Kidney glomerular epithelial cell (primary cell): ENCODE data around the gene PPP2R3B.
"Not testable (repeated sequence)": the region's sequence is repeated elsewhere in the genome, so short reads cannot be mapped to it uniquely, and the experiment has no call there.

Source experiments
- DNase-seq: peaks from one replicate; lab custom pipeline; 2025; lab: John Stamatoyannopoulos, UW

PPP2R3B gene, protein sequence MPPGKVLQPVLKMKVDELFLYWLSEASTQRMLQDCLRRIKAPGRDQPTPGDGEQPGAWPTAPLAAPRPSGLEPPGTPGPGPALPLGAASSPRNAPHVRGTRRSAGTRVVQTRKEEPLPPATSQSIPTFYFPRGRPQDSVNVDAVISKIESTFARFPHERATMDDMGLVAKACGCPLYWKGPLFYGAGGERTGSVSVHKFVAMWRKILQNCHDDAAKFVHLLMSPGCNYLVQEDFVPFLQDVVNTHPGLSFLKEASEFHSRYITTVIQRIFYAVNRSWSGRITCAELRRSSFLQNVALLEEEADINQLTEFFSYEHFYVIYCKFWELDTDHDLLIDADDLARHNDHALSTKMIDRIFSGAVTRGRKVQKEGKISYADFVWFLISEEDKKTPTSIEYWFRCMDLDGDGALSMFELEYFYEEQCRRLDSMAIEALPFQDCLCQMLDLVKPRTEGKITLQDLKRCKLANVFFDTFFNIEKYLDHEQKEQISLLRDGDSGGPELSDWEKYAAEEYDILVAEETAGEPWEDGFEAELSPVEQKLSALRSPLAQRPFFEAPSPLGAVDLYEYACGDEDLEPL

DNA sequence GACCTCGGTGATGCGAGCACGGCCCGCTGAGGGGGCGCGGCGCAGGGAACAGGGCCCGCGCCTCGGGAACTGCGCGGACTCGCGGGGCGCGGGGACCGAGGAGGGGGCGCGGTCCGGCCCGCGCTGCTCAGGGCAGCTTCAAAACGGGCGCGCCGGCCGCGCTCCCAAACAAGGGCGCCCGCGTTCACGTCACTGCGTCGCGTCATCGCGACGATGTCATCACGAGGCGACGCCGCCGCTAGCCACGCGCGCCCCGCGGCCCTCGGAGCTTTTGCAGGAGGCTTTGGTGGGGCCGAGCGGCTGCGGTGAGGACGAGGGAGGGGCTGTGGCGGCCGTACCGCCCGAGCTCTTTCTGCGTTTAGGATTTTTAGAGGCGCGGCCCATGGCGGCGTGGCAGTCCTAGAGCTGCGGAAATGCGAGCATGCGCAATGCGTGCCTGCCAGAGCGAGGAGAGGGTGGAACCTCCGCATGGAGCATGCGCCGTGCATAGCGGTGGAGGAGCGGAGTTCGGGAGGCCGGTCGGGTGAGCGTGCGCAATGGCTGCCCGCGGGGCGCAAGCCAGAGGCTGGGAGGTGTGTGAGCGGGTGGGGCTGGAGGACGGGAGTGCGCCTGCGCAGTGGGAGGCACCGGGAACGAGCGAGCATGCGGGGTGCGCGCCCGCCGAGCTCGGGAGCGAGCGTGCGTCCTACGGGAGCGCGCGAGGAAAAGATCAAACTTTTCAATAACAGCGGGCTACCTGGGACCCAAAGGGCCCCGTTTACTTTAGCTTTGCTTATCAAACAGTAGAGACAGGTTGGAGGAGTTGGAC, at the start of gene PPP2R3B:
Gene PPP2R3B, minus strand, starts transcription at position 140 of the 808 bp plus-strand sequence. CDS start 216 bp downstream, outside the sequence.
- no peak for DNase-seq

DNA sequence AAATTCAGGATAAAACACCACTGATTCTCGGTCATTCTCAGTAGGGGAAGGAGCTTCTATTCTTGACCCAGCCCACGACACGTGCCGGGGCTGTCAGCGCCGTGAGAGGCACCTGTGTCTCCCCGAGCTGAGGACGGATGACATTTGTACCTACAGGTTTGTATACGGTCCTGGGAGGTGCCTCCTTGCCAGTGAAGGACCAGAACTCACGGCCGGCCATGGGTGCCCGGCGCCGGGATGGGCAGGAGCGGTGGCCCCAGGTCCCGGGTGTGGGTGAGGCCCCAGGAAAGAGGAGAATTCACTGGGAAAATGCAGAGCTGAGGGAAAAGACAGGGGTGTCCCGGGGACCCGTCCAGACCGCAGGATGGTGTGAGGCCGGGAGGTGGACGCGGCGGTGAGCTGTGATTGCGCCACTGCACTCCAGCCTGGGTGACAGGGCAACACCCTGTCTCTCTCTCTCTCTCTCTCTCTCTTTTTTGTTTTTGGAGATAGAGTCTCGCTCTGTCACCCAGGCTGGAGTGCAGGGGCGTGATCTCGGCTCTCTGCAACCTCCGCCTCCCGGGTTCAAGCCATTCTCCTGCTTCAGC, 48.9 kb upstream of the PPP2R3B start:
- no peak for DNase-seq

DNA sequence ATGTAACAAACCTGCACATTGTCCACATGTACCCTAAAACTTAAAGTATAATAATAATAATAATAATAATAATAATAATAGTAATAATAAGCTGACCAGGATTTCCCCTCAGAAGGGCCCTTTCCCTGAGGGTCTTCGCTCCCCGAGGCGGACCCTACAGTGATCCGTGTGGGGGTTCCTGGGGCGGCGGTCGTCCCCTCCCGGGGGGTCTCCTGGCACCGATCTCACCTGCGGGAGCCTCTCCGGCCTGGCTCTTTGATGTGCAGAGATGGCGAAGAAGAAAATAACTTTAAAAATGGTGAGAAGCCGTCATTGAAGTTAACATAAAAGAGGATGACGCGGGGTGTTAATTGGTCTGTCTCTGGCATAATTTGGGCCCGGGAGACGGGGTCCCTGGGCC, 48.2 kb upstream of the PPP2R3B start:
- DNase-seq = no peak

DNA sequence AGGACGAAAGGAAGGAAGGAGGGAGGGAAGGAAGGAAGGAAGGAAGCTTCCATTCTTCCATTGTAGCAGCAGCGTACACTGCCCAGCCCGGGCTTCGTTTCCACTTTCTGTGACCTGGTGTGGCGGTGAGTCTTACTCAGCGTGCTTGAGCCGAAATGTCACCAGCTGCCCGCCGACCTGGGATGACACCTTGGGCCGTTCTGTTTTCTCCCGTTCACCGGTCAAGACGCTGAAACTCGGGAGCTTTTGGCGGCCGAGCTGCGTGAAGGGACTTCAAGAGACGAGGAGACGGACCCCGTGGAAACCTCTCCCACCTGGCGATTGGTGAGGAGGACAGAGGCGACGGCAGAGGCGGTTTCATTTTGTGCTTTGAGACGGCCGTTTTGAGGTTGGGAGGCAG, 47.1 kb upstream of the PPP2R3B start:
- no peak for DNase-seq

DNA sequence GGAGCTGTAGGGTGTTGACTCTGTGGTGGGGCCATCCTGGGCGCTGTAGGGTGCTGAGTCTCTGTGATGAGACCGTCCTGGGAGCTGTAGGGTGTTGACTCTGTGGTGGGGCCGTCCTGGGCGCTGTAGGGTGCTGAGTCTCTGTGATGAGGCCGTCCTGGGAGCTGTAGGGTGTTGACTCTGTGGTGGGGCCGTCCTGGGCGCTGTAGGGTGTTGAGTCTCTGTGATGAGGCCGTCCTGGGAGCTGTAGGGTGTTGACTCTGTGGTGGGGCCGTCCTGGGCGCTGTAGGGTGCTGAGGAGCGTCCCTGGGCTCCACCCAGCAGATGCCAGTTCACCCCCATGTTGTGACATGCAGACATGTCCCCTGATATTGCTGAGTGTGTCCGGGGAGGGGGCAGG, 46.0 kb upstream of the PPP2R3B start:
- not testable (repeated sequence) for DNase-seq

DNA sequence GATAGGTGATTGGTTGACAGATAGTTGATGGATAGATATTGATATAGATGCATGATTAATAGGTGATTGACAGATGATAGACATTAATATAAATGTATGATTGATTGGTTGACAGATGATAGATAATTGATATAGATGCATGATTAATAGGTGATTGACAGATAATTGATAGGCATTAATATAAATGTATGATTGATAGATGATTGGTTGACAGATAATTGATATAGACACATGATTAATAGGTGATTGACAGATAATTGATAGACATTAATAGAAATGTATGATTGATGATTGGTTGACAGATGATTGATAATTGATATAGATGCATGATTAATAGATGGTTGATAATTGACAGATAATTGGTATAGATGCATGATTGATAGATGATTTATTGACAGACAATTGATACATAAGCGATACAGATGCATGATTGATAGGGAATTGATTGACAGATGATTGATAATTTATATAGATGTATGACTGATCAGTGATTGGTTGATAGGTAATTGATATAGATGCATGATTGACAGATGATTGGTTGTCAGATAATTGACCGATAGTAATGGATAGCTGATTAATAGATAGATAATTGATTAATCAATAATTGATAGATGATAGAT, 44.9 kb upstream of the PPP2R3B start:
- no peak for DNase-seq

DNA sequence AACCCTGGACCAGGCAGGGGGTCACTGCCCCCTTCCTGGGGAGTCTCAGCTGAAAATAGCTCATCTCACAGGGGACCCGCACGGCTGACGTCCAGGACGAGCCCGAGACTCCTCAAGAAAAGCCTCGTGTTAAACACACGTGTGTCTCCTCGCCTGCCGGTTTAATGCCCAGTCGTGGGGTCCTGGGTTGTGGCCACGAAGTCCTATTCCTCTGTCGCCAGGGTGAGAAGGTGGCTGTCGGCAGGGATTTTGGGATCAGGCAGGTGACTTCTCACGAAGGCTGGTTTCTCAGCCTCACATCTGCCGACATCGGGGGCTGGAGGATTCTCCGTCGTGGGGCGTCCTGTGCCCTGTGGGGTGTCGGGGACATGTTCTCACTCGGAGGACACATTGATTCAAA, 44.3 kb upstream of the PPP2R3B start:
- no peak for DNase-seq

DNA sequence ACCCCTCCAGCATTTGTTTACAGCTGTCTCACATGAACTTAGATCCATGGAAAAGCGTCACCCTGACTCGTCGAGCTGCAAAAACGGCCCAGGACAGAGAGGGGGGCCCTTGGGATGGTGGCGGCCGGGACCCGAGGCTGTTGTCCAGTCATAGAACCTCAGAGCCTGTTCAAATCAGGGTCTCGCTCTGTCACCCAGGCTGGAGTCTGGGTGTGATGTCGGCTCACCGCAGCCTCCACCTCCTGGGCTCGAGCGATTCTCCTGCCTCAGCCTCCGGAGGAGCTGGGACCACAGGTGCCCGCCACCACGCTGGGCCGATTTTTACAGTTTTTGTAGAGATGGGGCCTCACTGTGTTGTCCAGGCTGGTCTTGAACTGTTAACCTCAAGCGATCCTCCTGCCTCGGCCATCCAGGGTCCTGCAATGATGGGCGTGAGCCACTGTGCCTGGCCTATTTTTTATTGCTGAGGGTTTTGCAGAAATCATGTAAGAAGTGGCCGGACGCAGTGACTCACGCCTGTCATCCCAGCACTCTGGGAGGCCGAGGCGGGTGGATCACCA, 42.6 kb upstream of the PPP2R3B start:
- DNase-seq = no peak

DNA sequence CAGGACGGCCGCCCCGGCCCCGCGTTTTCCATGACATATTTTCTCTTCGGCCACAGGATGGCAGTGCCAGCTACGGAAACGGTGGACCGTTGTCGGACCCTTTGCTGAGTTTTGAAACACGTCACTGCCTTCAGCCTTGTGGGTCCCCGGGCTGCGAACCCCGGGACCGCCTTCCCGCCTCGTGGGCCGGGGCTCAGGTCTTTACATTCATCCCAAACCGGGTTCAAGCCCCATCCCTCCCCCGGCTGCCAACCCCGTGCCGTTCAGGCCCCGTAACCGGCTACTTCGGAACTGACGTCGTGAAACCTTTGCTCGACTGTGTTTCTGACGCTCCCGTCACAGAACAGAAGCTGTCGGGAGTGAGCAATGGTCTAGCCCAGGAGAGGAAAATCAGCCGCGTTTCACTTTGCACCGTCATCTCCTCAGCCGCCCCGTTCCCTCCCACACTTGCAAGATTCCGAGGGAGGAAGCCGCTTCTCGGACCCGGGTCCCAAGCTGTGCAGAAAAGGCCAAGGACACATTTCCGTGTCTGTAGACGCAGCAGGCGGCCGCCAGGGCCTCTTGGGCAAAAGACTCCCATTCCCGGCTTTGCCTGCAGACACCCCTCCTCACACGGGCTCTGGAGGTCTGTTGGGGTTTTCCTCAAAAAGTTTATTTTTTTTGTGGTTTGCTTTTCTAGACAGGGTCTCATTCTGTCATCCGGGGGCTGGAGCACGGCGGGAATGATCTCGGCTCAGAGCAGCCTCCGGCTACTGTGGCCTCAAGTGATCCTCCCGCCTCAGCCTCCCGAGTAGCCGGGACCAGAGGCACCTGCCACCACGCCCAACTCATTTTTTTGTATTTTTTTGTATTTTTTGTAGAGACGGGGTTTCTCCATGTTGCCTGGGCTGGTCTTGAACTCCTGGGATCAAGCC, 41.4 kb upstream of the PPP2R3B start:
- peak; percentile 5 for DNase-seq

DNA sequence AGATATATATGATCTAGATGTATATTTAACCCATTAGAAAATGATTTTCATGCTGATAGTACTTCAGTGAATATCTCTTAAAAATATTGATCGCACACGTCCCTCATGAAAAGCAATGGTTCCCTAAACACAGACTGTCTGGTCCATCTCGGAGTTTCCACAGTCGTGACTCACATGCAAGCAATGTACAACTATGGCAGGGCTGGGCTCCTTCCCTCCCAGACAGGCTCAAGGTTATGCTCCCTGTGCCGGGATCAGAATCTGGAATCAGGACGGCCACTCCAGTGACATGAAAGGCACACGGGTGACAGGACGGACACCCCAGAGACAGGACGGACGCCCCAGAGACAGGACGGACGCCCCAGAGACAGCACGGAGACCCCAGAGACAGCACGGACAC, 40.2 kb upstream of the PPP2R3B start:
- DNase-seq = peak; percentile 6

DNA sequence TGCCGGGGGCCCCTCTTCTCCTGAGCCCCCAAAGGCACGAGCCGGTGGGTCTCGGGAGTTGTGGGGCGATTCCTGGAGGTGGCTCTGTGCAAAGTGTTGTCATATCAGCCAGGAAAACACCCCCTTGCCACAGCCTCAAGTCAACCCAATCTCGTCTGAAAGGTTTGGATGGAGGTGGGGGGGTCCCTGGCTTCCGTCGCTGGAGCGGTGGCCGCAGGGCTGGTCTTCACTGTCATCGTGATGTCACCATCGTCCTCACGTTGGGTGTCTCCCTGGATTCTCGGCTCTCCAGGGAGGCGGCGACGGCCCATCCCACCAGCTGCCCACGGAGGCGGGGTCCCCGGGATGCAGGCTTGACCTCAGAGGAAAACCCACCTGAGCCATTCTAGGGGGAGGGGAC, 38.3 kb upstream of the PPP2R3B start:
- DNase-seq = no peak

DNA sequence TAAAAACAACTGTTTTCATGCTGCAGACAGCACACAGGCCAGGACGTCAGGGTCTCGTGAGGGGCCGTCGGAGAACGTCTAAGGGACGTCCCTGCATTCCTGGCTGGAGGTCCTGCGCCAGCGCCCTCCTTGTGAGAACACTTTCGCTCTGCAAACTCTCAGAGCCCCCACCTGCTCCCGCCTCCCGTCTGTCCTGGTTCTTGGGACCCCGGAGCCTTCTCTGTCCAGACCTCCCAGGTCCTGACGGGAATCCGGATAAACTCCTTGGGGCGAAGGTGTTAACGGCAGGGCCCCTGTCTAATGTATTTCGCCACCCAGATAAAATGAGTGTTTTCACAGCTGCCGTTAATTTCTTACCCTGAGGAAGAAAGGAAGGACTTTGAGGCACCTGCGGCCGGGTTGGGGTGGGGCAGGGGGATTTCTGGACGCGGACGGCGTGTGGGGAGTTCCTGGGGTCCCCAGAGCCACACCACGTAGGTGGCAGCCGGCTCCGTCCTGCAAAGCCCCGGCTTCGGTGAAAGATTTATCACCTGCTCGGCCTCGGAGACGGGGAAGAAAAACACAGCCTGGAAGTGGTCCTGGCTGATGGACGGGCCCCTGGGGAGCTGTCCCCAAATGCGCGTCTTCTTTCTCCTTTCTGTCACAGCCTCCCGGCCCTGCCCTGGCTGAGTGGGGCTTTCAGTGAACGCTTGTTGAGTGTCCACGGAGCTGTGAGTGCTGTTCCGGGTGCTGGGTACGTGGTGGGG, 35.1 kb upstream of the PPP2R3B start:
- no peak for DNase-seq

DNA sequence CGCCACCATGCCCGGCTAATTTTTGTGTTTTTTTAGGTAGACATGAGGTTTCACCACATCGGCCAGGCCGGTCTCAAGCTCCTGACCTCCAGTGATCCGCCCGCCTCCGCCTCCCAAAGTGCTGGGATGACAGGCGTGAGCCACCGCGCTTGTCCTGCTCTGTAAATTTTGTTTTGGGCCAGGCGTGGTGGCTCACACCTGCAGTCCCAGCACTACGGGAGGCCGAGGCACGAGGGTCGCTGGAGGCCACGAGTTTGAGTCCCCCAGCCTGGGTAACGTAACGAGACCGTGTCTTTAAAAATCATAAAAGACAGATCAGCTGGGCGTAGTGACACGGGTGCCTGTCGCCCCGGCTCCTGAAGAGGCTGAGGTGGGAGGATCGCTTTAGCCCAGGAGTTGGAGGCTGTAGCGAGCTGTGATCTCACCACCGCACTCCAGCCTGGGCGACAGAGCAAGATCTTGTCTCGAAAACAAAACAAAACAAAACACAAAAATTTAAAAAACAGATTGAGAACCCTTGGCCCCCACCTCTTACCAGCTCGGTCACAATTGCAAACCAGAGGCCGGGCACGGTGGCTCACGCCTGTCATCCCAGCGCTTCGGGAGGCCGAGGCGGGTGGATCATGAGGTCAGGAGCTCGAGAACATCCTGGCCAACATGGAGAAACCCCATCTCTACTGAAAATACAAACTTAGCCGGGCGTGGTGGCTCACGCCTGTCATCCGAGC, 34.0 kb upstream of the PPP2R3B start:
- DNase-seq = no peak

DNA sequence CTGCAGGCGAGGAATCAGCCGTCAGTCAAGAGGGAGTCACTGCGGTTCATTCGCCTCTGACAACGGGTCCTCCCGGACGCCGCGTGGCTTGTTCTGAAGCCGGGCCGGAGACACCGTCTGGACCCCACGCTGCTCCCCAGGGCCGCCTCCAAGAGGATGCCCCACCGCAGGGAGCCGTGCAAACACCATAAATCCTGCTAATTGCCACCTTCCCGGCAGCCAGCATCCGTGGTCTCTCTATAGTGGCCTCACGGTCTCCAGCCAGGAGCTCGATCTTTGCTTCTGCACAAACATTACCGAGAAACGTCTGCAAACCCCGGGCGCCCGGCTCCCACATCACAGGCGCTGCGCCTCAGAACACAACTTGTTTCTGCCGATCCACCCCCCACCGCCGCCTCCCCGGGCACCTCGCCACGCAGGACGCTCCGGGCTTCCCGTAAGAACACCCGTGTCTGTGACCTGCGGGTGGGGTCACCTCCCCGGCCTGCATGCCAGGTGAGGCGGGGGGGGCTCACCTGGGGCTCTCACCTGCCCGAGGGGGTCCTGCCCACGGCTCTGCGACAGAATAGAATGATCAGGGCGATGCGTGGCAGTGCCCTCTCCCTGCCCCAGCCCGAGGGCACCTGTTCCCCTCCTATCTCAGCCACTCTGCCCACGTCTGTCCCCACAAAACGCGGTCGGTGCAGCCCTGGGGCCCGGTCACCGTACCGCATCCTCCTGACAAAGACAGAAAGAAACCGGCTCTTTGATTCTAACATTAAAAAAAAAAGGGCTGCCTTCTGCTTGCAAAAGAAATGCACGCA, 32.4 kb upstream of the PPP2R3B start:
- DNase-seq = no peak

DNA sequence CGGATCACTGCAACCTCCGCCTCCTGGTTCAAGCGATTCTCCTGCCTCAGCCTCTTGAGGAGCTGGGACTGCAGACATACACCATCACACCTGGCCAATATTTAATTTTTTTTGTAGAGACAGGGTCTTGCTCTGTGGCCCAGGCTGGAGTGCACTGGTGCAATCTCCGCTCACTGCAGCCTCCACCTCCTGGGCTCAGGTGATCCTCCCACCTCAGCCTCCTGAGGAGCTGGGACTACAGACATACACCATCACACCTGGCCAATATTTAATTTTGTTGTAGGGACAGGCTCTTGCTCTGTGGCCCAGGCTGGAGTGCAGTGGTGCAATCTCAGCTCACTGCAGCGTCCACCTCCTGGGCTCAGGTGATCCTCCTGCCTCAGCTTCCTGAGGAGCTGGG, 28.8 kb upstream of the PPP2R3B start:
- DNase-seq = not testable (repeated sequence)

DNA sequence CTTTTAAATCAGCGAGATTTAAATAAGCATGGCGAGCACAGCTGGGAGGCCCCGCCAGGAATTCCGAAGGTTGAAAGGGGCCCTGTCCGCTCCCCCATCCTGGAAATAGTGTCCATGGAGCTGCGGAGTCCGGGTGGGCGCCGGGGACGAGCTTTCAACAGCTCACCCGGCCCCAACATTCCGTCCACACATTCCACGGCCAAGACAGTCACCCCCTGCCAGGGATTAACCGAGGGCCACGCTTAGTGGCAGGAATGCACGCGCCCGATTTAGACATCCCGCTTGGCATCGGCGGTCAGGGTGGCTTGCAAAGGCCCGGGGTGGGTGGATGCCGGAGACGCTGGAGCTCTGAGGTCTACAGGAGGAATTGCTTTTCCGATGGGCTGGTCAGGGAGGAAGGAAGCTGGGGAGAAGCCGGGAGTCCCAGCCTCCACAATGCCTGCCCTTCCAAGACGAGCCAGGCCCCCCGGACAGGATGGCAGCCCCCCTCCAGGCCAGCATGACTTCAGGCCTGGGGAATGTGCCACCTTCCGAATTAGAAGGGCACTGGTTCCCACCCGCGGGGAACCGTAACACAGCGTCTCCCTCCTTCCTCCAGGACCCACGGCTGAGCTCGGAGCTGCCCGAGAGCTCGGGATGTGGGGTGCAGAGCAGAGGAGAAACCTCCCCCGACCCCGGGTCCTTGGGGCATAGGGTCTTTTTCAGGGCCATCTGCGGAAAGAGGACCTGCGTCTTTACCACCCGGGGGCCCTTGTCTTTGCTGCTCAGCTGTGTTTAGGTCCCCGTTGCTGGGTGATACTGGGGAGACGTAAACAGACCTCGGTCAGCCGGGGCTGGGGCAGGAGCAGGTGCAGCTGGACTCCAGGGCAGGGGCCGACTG, 26.9 kb upstream of the PPP2R3B start:
- DNase-seq = no peak

DNA sequence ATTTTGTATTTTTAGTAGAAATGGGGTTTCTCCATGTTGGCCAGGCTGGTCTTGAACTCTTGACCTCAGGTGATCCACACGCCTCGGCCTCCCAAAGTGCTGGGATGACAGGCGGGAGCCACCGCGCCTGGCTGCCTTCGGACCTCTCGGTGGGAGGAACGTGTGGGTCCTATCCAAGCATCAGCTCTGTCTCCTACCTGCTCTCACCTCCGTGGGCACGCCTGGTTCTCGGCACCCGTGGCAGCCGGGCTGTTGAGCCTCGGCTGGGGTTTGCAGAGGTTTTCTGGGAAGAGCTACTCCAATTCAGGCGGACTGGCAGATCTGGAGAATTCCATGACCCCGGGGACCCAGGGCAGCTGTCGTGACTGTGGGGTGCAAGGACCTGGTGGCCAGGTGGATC, 23.6 kb upstream of the PPP2R3B start:
- DNase-seq = no peak
